Endothelial cell of umbilical vein (primary cell): Measurements from ENCODE around the gene PEAR1. TPM values are rescaled to one million over a fixed set of nuclear protein-coding genes. Genes with fewer than 3 reads are reported as not detected.

Experiments
- BruUV-seq: library from RNA; stranded (reverse); fragments of 400-500 nt; replicated peaks from 2 replicates; lab custom pipeline; 2021; lab: Mats Ljungman, UMichigan
- CTCF ChIA-PET: fragments of 300-600, 350-600 bp; sonication (Branson Sonifier 250); formaldehyde crosslinking; loops from one replicate; lab custom pipeline; 2021; ENCODE audit warnings: antibody characterized with exemption, inconsistent platforms; lab: Charles Lee
- POLR2A ChIA-PET: fragments of 300-600, 350-600 bp; sonication (Branson Sonifier 250); formaldehyde crosslinking; loops from one replicate; lab custom pipeline; 2021; ENCODE audit warnings: antibody characterized with exemption, inconsistent platforms; lab: Charles Lee
- DNase-seq: peaks from one replicate; pipeline ENCODE4 v3.0.0-alpha.2; 2011; ENCODE audit warnings: low read depth, low spot score
- FAIRE-seq: peaks from 2 replicates; lab custom pipeline; 2011; peaks lifted over from hg19 to GRCh38; lab: Jason Lieb, UNC
- H2AFZ ChIP-seq: 2 replicates; pipeline ENCODE4 v1.6.0; 2012; ENCODE audit warnings: low read depth, low read length, control low read depth, inconsistent platforms
- H3K27ac ChIP-seq: 2 replicates; pipeline ENCODE4 v1.5.1; 2011; ENCODE audit warnings: low read depth, mild to moderate bottlenecking, control low read depth, low read length, moderate library complexity; ENCODE audit not compliant: insufficient read depth
- H3K27me3 ChIP-seq, 2 experiments: 2 replicates each; pipeline versions ENCODE4 v1.6.0 to v1.6.1; 2011; ENCODE audit warnings: low read length in 2 of 2, mixed read lengths in 1 of 2; ENCODE audit not compliant: control insufficient read depth in 2 of 2, insufficient read depth in 2 of 2
- H3K36me3 ChIP-seq, 2 experiments: 2 replicates in 1 of 2; 3 replicates in 1 of 2; pipeline ENCODE4 v1.5.1; 2011; ENCODE audit warnings: low read length in 2 of 2, mild to moderate bottlenecking in 1 of 2, moderate library complexity in 1 of 2; ENCODE audit not compliant: control insufficient read depth in 2 of 2, insufficient read depth in 2 of 2; ENCODE audit errors: extremely low read depth in 1 of 2
- H3K4me1 ChIP-seq: 3 replicates; pipeline ENCODE4 v1.5.1; 2011; ENCODE audit warnings: mild to moderate bottlenecking, low read length; ENCODE audit not compliant: control insufficient read depth, insufficient read depth; ENCODE audit errors: extremely low read depth
- H3K4me2 ChIP-seq: 2 replicates; pipeline ENCODE4 v1.6.1; 2011; ENCODE audit warnings: low read length, control low read depth, mixed read lengths; ENCODE audit not compliant: insufficient read depth
- H3K4me3 ChIP-seq, 3 experiments: fragments of 200-600 bp in 1 of 3; sonication (generic), shearing (Covaris generic) in 1 of 3; replicated peaks in 1 of 3; 2 replicates each; pipeline ENCODE4 v1.5.1; 2011 to 2016; ENCODE audit warnings: control low read depth in 3 of 3, low read length in 3 of 3, mild to moderate bottlenecking in 2 of 3, inconsistent platforms in 1 of 3, low read depth in 1 of 3, moderate library complexity in 1 of 3; ENCODE audit not compliant: insufficient read depth in 1 of 3
- H3K79me2 ChIP-seq: 2 replicates; pipeline ENCODE4 v1.6.0; 2012; ENCODE audit warnings: low read length, inconsistent platforms; ENCODE audit not compliant: control insufficient read depth, insufficient read depth
- H3K9ac ChIP-seq: replicated peaks from 2 replicates; pipeline ENCODE3; 2011; ENCODE audit warnings: low read length, control low read depth; ENCODE audit not compliant: insufficient read depth; ENCODE audit errors: extremely low read depth
- H3K9me1 ChIP-seq: replicated peaks from 3 replicates; pipeline ENCODE4 v1.6.0; 2011; ENCODE audit warnings: mild to moderate bottlenecking, low read length; ENCODE audit not compliant: control insufficient read depth, insufficient read depth; ENCODE audit errors: extremely low read depth
- H3K9me3 ChIP-seq: replicated peaks from 2 replicates; pipeline ENCODE4 v1.5.1; 2012; ENCODE audit warnings: low read length, inconsistent platforms; ENCODE audit not compliant: control insufficient read depth, insufficient read depth
- H4K20me1 ChIP-seq: replicated peaks from 2 replicates; pipeline ENCODE3; 2011; ENCODE audit warnings: mild to moderate bottlenecking, low read length; ENCODE audit not compliant: control insufficient read depth, insufficient read depth; ENCODE audit errors: extremely low read depth
- CTCF ChIP-seq, 2 donors: IDR thresholded peaks; 1 replicate in 1 of 2; 2 replicates in 1 of 2; pipeline ENCODE4 v1.5.1; 2011; ENCODE audit warnings: low read length in 2 of 2, mild to moderate bottlenecking in 2 of 2, moderate library complexity in 2 of 2, control low read depth in 1 of 2, inconsistent platforms in 1 of 2, low read depth in 1 of 2; ENCODE audit not compliant: insufficient read depth in 1 of 2; ENCODE audit errors: extremely low read depth in 1 of 2
- EZH2 ChIP-seq: IDR thresholded peaks from 2 replicates; pipeline ENCODE4 v1.6.1; 2012; ENCODE audit warnings: borderline replicate concordance, low read depth, mild to moderate bottlenecking, moderate library complexity, low read length, inconsistent platforms; ENCODE audit not compliant: severe bottlenecking
- FOS ChIP-seq: IDR thresholded peaks from 2 replicates; pipeline ENCODE4 v1.6.1; 2011; ENCODE audit warnings: mild to moderate bottlenecking, low read length, moderate library complexity, borderline replicate concordance; ENCODE audit not compliant: insufficient read depth
- GATA2 ChIP-seq: IDR thresholded peaks from 2 replicates; pipeline ENCODE4 v1.7.0; 2011; ENCODE audit warnings: low read depth, mild to moderate bottlenecking, moderate library complexity, mixed read lengths, low read length; ENCODE audit not compliant: insufficient read length, insufficient read depth
- JUN ChIP-seq: IDR thresholded peaks from 2 replicates; pipeline ENCODE4 v1.6.1; 2011; ENCODE audit warnings: borderline replicate concordance, low read depth; ENCODE audit not compliant: insufficient read length, insufficient read depth
- MAX ChIP-seq: IDR thresholded peaks from 2 replicates; pipeline ENCODE4 v1.6.1; 2011; ENCODE audit not compliant: insufficient read depth, insufficient read length
- MYC ChIP-seq: IDR thresholded peaks from one replicate; pipeline ENCODE4 v1.6.1; 2011; ENCODE audit warnings: mild to moderate bottlenecking, low read depth, low read length
- POLR2A ChIP-seq: IDR thresholded peaks from 2 replicates; pipeline ENCODE4 v1.6.1; 2012; ENCODE audit warnings: low read depth, mild to moderate bottlenecking, control low read depth, low read length
- POLR2AphosphoS5 ChIP-seq: IDR thresholded peaks from 2 replicates; pipeline ENCODE4 v1.6.1; 2012; ENCODE audit warnings: low read depth, mild to moderate bottlenecking, control low read depth, low read length, moderate library complexity; ENCODE audit not compliant: insufficient read depth
- dilution Hi-C: fragments of 300-500 bp; cut with MboI; formaldehyde crosslinking; loops from one replicate; pipeline ENCODE4 v1.15.0; 2019; ENCODE audit warnings: low sequenced_read_pairs; ENCODE audit not compliant: extremely low pct_ligation_motif_present
- intact Hi-C: fragments of 100-400 bp; cut with micrococcal nuclease; formaldehyde crosslinking; loops from one replicate; pipeline ENCODE4 v1.10.0; 2022
- polyA plus RNA-seq, 4 experiments: library from polyadenylated mRNA; depleted of rRNA in 3 of 4; stranded (reverse) in 3 of 4; unstranded in 1 of 4; fragments of >200 nt; gene quantifications; 2 replicates each; pipeline versions ENCODE4 v1.2.1 to v1.2.3, GENCODE V29; 2011 to 2012; ENCODE audit warnings: missing spikeins in 1 of 4
- total RNA-seq: library from RNA; stranded (reverse); gene quantifications from 2 replicates; pipeline ENCODE4 v1.2.3, GENCODE V29; 2021

PEAR1 gene
- total and polyA plus RNA-seq, 2 donors (not counting 3 experiments of a cell fraction or from before 2014, with no cell fraction given) = 90.7 to 106 TPM

- DNase-seq = no peak
- H3K4me3 ChIP-seq = no peak overlapping the region
- ChIA-PET POLR2A (no interaction called here), CTCF (interaction anchor here (0.9 to 11.2 kb wide), 6 partner anchors 33 to 235 kb away, joined by 3 to 312 read pairs (median 12); partner anchors contain the start of genes NTRK1 and PEAR1)
- H3K4me1 ChIP-seq = peaks cover 2% of the 10 kb centered on the region
- no peaks in the 10 kb centered on the region for H3K9me3 ChIP-seq
- dilution Hi-C loops = no loop called here
- intact Hi-C loops = loop anchor here (5.0 kb wide), 2 partner anchors 233 to 297 kb away; no protein-coding TSS in a partner anchor
- no peak overlapping the region for H2AFZ ChIP-seq
- BruUV-seq = no TSS peak
- no peaks in the 10 kb centered on the region for H3K36me3 ChIP-seq
- no peak overlapping the region for H3K27ac ChIP-seq
- no peaks in the 10 kb centered on the region for H3K79me2 ChIP-seq
- no peak for TF ChIP-seq FOS
- TF ChIP-seq MYC = no peak
- no peak for TF ChIP-seq POLR2A
- no peak for TF ChIP-seq GATA2
- TF ChIP-seq JUN = no peak
- no peak for TF ChIP-seq CTCF (IDR thresholded peaks at IDR 0.05; ENCODE audit: extremely low read depth in 1 of 2, insufficient read depth in 1 of 2, low read depth in 1 of 2, low read length in 2 of 2)
- TF ChIP-seq MAX = no peak
- no peak for TF ChIP-seq EZH2
- TF ChIP-seq POLR2AphosphoS5 = no peak
- no peak for FAIRE-seq
- H3K27me3 ChIP-seq = peaks cover 26 to 35% of the 10 kb centered on the region in 2 experiments
- no peaks in the 10 kb centered on the region for H3K9me1 ChIP-seq
- H4K20me1 ChIP-seq = no peaks in the 10 kb centered on the region
- H3K4me2 ChIP-seq = no peak overlapping the region
- H3K9ac ChIP-seq = no peak overlapping the region
Measured at GRCh38 chr1:156924478-156925153, 31.1 kb downstream of the PEAR1 start.
